Adipocyte (in vitro differentiated cells): ENCODE data around the gene SNX15.

ENCODE experiments used
- DNase-seq: peaks from one replicate; pipeline ENCODE4 v3.0.0-alpha.2; 2015; ENCODE audit warnings: low read depth
- H3K27me3 ChIP-seq: replicated peaks from 2 replicates; pipeline ENCODE4 v1.7.0; 2013; ENCODE audit warnings: mild to moderate bottlenecking, low read length, moderate library complexity; ENCODE audit not compliant: control insufficient read depth, insufficient read depth
- H3K36me3 ChIP-seq: 2 replicates; pipeline ENCODE4 v1.7.0; 2013; ENCODE audit warnings: low read length, mild to moderate bottlenecking, moderate library complexity; ENCODE audit not compliant: control insufficient read depth, insufficient read depth, severe bottlenecking
- H3K4me1 ChIP-seq: 2 replicates; pipeline ENCODE4 v1.7.0; 2013; ENCODE audit warnings: mild to moderate bottlenecking, low read length, moderate library complexity; ENCODE audit not compliant: control insufficient read depth, insufficient read depth
- H3K4me3 ChIP-seq: 2 replicates; pipeline ENCODE4 v1.7.0; 2013; ENCODE audit warnings: mild to moderate bottlenecking, low read length, moderate library complexity
- H3K9ac ChIP-seq: 2 replicates; pipeline ENCODE4 v1.7.0; 2013; ENCODE audit warnings: mild to moderate bottlenecking, low read length, moderate library complexity
- H3K9me3 ChIP-seq: 2 replicates; pipeline ENCODE4 v1.7.0; 2013; ENCODE audit warnings: mild to moderate bottlenecking, low read length, moderate library complexity; ENCODE audit not compliant: control insufficient read depth

The SNX15 gene

GRCh38 chr11:65043881-65044501 lies 16.8 kb downstream of the SNX15 start:
- no peaks in the 10 kb centered on the region for H3K9me3 ChIP-seq
- no peak overlapping the region for H3K9ac ChIP-seq
- peak overlapping the region; percentile 18 for H3K4me3 ChIP-seq
- no peak for DNase-seq
- H3K36me3 ChIP-seq, result peaks cover 9% of the 10 kb centered on the region
- H3K27me3 ChIP-seq, result no peaks in the 10 kb centered on the region
- H3K4me1 ChIP-seq, result peaks cover 33% of the 10 kb centered on the region

DNA sequence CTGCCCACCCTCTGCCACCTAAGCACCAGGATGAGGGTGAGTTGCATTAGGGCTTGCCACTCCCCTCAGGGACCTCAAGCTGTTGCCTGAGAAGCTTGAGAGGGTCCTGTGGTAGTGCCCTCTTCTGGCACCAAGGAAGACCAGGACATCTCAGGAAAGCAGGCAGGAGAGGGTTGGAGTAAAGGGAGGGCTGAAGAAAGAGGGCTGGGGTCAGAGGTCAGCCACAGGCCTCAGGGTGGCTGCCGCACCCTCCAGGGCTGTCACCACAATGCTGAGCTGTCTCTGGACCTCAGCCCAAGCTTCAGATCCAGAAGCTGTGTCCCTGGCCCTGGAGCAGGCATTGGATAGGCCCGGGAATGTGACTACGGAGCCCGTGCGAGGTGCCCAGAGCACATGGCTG lies 17.8 kb downstream of the SNX15 start:
- Histone ChIP-seq H3K9me3 (no peaks in the 10 kb centered on the region), H3K4me3 (no peak overlapping the region), H3K4me1 (peaks cover 32% of the 10 kb centered on the region), H3K36me3 (peaks cover 7% of the 10 kb centered on the region), H3K9ac (no peak overlapping the region), H3K27me3 (no peaks in the 10 kb centered on the region)
- DNase-seq, result no peak

- H3K9me3 ChIP-seq, result no peaks in the 10 kb centered on the region
- H3K9ac ChIP-seq, result no peak overlapping the region
- peaks cover 7% of the 10 kb centered on the region for H3K36me3 ChIP-seq
- H3K4me3 ChIP-seq, result no peak overlapping the region
- DNase-seq, result no peak
- no peaks in the 10 kb centered on the region for H3K27me3 ChIP-seq
- peaks cover 27% of the 10 kb centered on the region for H3K4me1 ChIP-seq
Measured at GRCh38 chr11:65045728-65046127, 18.5 kb downstream of the SNX15 start.

- DNase-seq, result no peak
- Histone ChIP-seq H3K4me3 (peak overlapping the region; percentile 77), H3K27me3 (peaks cover 4% of the 10 kb centered on the region), H3K9ac (peak overlapping the region; percentile 71), H3K4me1 (peaks cover 17% of the 10 kb centered on the region), H3K9me3 (no peaks in the 10 kb centered on the region), H3K36me3 (peaks cover 7% of the 10 kb centered on the region)
Measured at GRCh38 chr11:65047581-65048422, 20.6 kb downstream of the SNX15 start.

GRCh38 chr11:65051398-65051858 lies 24.2 kb downstream of the SNX15 start:
- no peak for DNase-seq
- no peak overlapping the region for H3K9ac ChIP-seq
- H3K36me3 ChIP-seq, result no peaks in the 10 kb centered on the region
- H3K4me3 ChIP-seq, result no peak overlapping the region
- peaks cover 5% of the 10 kb centered on the region for H3K4me1 ChIP-seq
- H3K27me3 ChIP-seq, result peaks cover 24% of the 10 kb centered on the region
- H3K9me3 ChIP-seq, result no peaks in the 10 kb centered on the region

- DNase-seq, result no peak
- no peaks in the 10 kb centered on the region for H3K9me3 ChIP-seq
- peaks cover 24% of the 10 kb centered on the region for H3K27me3 ChIP-seq
- no peaks in the 10 kb centered on the region for H3K36me3 ChIP-seq
- no peak overlapping the region for H3K4me3 ChIP-seq
- H3K4me1 ChIP-seq, result no peaks in the 10 kb centered on the region
- H3K9ac ChIP-seq, result no peak overlapping the region
Measured at GRCh38 chr11:65053827-65054508, 26.7 kb downstream of the SNX15 start.

GRCh38 chr11:65055538-65055937 lies 28.3 kb downstream of the SNX15 start:
- H3K4me1 ChIP-seq, result no peaks in the 10 kb centered on the region
- H3K36me3 ChIP-seq, result no peaks in the 10 kb centered on the region
- no peak overlapping the region for H3K4me3 ChIP-seq
- H3K27me3 ChIP-seq, result peaks cover 24% of the 10 kb centered on the region
- no peak for DNase-seq
- no peaks in the 10 kb centered on the region for H3K9me3 ChIP-seq
- H3K9ac ChIP-seq, result no peak overlapping the region

DNA sequence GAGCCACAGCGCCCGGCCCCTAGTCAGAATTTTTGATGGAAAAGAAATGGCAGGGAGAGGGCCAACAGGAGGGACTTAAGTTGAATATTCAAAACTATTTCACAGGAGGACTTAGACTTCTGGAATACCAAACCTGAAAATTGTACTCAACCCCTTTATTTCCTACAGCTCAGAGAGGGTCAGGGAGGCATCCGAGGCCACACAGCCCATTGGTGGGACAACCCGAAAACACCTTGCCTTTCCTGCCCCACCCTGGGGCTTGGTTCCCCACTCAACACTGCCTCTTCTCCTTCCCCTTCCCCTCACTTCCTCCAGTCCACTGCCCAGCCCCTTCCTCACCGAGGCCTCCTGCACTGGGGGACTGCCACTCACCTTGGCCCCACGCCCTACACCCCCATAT lies 29.8 kb downstream of the SNX15 start:
- Histone ChIP-seq H3K4me3 (no peak overlapping the region), H3K4me1 (no peaks in the 10 kb centered on the region), H3K9me3 (no peaks in the 10 kb centered on the region), H3K27me3 (peaks cover 24% of the 10 kb centered on the region), H3K9ac (no peak overlapping the region), H3K36me3 (no peaks in the 10 kb centered on the region)
- no peak for DNase-seq

DNA sequence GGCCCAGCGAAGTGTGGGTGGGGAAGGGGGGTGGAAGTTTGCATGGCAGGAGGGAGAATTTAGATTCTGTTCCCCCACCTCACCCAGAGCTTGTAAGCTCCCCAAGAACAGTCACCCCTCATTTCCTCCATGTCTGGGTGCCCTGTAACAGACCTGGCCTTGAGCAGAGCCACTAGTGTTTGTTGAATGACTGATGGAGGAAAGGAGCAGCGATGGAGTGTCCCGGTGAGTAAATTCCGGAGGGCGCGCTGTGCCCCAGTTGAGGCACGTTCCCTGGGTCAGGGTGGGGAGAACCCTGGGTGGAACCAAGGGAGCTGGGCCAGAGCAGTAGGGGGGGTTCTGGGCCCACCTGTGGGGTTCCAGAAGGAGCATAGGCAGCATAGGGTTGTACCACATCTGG lies 30.3 kb downstream of the SNX15 start:
- no peak overlapping the region for H3K9ac ChIP-seq
- no peak for DNase-seq
- H3K36me3 ChIP-seq, result no peaks in the 10 kb centered on the region
- peaks cover 23% of the 10 kb centered on the region for H3K27me3 ChIP-seq
- no peaks in the 10 kb centered on the region for H3K9me3 ChIP-seq
- H3K4me3 ChIP-seq, result no peak overlapping the region
- H3K4me1 ChIP-seq, result no peaks in the 10 kb centered on the region

DNA sequence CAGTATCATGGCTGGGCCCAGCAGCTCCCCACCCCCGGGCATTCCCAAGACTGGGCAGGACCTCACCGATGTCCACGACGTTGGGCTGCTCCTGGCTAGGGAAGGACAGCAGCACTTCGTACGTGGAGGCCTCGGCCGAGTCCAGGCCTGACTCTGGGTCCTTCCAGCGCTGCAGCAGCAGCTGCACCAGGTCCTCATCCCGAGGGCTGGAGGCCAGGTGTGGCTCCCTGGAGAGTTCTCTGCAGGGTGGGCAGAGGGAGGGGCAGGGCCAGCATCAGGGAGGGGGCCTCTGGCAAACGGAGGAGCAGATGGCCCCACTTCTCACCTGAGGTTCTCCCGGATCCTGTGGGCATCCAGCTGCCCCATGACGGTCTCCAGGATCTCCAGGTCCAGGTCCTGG lies 30.8 kb downstream of the SNX15 start:
- DNase-seq, result no peak
- Histone ChIP-seq H3K4me1 (no peaks in the 10 kb centered on the region), H3K9me3 (no peaks in the 10 kb centered on the region), H3K4me3 (no peak overlapping the region), H3K9ac (no peak overlapping the region), H3K27me3 (peaks cover 19% of the 10 kb centered on the region), H3K36me3 (no peaks in the 10 kb centered on the region)

DNA sequence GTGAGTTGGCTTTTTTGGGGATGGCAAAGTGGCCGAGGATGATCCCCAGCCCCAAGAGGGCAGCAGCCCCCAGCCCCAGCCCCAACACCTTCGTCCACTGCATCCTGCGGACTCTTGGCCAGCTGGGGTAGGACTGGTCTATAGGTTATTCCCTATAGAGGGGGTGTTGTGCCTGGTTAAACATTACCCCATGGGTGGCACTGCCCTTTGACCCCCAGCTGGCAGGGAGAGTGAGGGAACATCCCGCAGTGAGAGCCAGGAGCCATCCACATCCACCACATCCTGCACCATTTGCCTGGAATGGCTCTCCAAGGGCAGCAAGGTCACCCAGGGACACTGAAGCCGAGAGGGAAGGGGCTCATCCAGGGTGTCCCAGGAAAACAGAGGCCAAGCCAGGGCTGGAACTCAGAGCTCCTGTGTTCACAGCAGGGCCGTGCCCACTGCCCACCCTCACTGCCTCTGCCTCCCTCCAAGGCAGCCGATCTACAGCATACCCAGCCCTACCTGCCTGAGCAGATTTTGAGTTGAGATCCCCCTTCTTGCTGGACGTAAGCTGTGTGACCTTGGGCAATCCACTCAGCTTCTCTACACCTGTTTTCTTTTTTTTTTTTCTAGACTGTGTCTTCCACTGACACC lies 31.3 kb downstream of the SNX15 start, which contains the start of gene NAALADL1:
Gene NAALADL1, minus strand, starts transcription at position 135 of the 636 bp plus-strand sequence. Its CDS starts 32 bp downstream, at position 103.
- Histone ChIP-seq H3K9ac (no peak within 1 kb of the TSS), H3K4me3 (no peak within 1 kb of the TSS), H3K36me3 (no peaks in the 10 kb centered on the region), H3K4me1 (no peaks in the 10 kb centered on the region), H3K9me3 (no peaks in the 10 kb centered on the region), H3K27me3 (peaks cover 14% of the 10 kb centered on the region)
- no peak for DNase-seq
